RWPE2 (cell line): ENCODE measurements around the gene CIPC.

Source experiments
- ATAC-seq: fragments of 200-7000 bp; cut with Tn5 transposase; 3 replicates; pipeline ENCODE4 v1.9.1; 2021; ENCODE audit warnings: low read depth
- DNase-seq: peaks from one replicate; pipeline ENCODE4 v3.0.0-alpha.2; 2020; ENCODE audit warnings: low spot score
- H3K27ac ChIP-seq: fragments of 450-650 bp; 2 replicates; pipeline ENCODE4 v1.5.1; 2017; ENCODE audit warnings: mild to moderate bottlenecking; ENCODE audit not compliant: poor library complexity, severe bottlenecking
- H3K27me3 ChIP-seq: fragments of 250-450 bp; sonication (Bioruptor Pico); 2 replicates; pipeline ENCODE4 v1.5.1; 2021; ENCODE audit warnings: mild to moderate bottlenecking, moderate library complexity; ENCODE audit not compliant: insufficient read depth, poor library complexity, severe bottlenecking
- H3K36me3 ChIP-seq: fragments of 250-450 bp; sonication (Bioruptor Pico); 2 replicates; pipeline ENCODE4 v1.5.1; 2020; ENCODE audit warnings: low read depth, mild to moderate bottlenecking, moderate library complexity
- H3K4me1 ChIP-seq: fragments of 250-450 bp; sonication (Bioruptor Pico); 2 replicates; pipeline ENCODE4 v1.5.1; 2021; ENCODE audit warnings: mild to moderate bottlenecking, moderate library complexity; ENCODE audit not compliant: insufficient read depth, poor library complexity, severe bottlenecking
- H3K4me3 ChIP-seq: fragments of 250-450 bp; sonication (Bioruptor Pico); 2 replicates; pipeline ENCODE4 v1.5.1; 2021; ENCODE audit warnings: mild to moderate bottlenecking, moderate library complexity; ENCODE audit not compliant: severe bottlenecking
- H3K9me3 ChIP-seq: fragments of 250-450 bp; sonication (Bioruptor Pico); 2 replicates; pipeline ENCODE4 v1.5.1; 2021; ENCODE audit warnings: mild to moderate bottlenecking, moderate library complexity; ENCODE audit not compliant: severe bottlenecking
- CTCF ChIP-seq: fragments of 450-650 bp; IDR thresholded peaks from one replicate; pipeline ENCODE4 v1.5.1; 2017; ENCODE audit warnings: mild to moderate bottlenecking, moderate library complexity; ENCODE audit not compliant: poor library complexity, severe bottlenecking

Gene CIPC

GRCh38 chr14:77099425-77100167 lies 1.5 kb downstream of the CIPC start:
- DNase-seq (no peak), ATAC-seq (no peak)
- Histone ChIP-seq H3K27me3 (no peaks in the 10 kb centered on the region), H3K4me1 (peaks cover 17% of the 10 kb centered on the region), H3K36me3 (no peaks in the 10 kb centered on the region), H3K4me3 (peak overlapping the region; percentile 88), H3K27ac (peak overlapping the region; percentile 76), H3K9me3 (no peaks in the 10 kb centered on the region)
- no peak for TF ChIP-seq CTCF

- H3K27me3 ChIP-seq: no peaks in the 10 kb centered on the region
- no peak overlapping the region for H3K4me3 ChIP-seq
- peaks cover 17% of the 10 kb centered on the region for H3K4me1 ChIP-seq
- no peaks in the 10 kb centered on the region for H3K9me3 ChIP-seq
- ATAC-seq: no peak
- TF ChIP-seq CTCF: no peak
- H3K27ac ChIP-seq: no peak overlapping the region
- no peak for DNase-seq
- H3K36me3 ChIP-seq: peaks cover 9% of the 10 kb centered on the region
Observed at GRCh38 chr14:77100961-77101360, 2.9 kb downstream of the CIPC start.

DNA sequence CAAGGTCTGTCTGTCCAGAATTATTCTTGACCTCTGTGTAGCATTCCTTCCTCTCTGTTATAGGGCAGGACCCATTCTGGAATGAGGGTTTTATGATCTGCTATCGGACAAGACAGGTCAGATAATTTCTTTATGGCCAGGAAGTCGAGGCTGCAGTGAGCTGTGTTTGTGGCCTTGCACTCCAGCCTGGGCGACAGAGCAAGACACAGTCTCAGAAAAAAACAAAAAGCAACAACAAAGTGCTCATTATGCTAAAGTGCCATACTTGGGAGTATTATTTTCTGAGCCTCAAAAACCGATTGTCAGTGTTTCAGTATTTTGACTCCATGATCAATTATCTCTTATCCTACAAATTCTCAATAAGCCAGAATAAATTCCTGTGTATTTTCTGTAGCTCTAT lies 4.1 kb downstream of the CIPC start:
- DNase-seq (no peak), ATAC-seq (no peak)
- Histone ChIP-seq H3K36me3 (peaks cover 21% of the 10 kb centered on the region), H3K27me3 (no peaks in the 10 kb centered on the region), H3K27ac (no peak overlapping the region), H3K4me3 (no peak overlapping the region), H3K4me1 (peaks cover 8% of the 10 kb centered on the region), H3K9me3 (no peaks in the 10 kb centered on the region)
- no peak for TF ChIP-seq CTCF

DNA sequence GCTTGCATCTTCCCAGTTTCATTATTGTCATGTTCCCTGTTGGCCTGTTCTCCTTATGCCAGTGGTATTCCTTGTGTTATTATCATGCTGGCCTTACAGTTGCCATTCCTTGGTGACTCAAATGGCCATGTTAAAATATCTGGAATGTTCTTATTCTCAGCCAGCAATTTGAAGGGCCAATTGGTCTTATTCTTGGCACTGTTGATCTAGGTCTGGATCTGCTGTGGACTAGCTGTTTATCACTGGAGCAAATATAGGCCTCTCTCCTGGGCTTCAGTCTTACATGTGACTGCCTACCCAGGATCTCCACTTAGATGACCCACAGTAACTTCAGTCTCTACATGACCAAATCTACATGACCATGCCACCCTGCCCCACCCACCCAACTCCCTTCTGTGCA lies 5.4 kb downstream of the CIPC start:
- Histone ChIP-seq H3K9me3 (no peaks in the 10 kb centered on the region), H3K36me3 (peaks cover 32% of the 10 kb centered on the region), H3K4me1 (peaks cover 8% of the 10 kb centered on the region), H3K4me3 (no peak overlapping the region), H3K27me3 (no peaks in the 10 kb centered on the region), H3K27ac (no peak overlapping the region)
- no peak for TF ChIP-seq CTCF
- DNase-seq (no peak), ATAC-seq (no peak)

- ATAC-seq: no peak
- peaks cover 34% of the 10 kb centered on the region for H3K36me3 ChIP-seq
- no peak for TF ChIP-seq CTCF
Observed at GRCh38 chr14:77103951-77104350, 5.9 kb downstream of the CIPC start.

More at GRCh38 chr14:77103951-77104350, 5.9 kb downstream of the CIPC start:
- Histone ChIP-seq H3K9me3 (no peaks in the 10 kb centered on the region), H3K4me3 (no peak overlapping the region), H3K4me1 (peaks cover 8% of the 10 kb centered on the region), H3K27ac (no peak overlapping the region), H3K27me3 (no peaks in the 10 kb centered on the region)
- DNase-seq: no peak
